ENCODE data around the gene TWIST2.

DNA sequence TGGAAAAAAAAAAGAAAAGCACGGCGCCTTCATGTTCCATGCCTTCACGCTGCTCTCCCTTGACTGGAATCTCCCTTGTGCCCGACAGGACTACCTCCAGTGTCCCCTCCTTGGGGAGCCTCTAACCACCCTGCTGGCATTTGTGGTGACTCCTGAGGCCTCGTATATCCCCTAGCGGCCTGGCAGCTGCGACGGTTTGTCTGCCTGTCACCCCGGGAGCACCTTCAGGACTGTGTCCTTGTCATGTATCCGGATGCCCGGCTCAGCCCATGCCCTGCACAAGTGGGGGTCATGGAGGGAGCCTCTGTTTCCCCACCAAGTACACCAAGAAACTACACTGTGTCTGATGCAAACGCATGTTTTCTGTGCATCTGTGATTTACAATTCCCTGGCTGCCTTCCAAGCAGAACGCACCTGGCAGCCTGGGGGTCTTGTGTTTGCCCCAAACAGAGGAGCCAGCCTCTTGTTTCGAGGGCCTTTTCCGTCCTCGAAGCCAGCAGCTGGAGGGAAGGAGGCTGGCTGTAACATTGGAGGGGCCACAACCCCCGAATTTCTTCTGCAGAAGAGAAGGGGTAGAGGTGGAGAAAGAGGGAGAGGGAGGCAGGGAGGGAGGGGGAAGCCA is 18.9 kb downstream of the TWIST2 start:
- TF ChIP-seq POLR2AphosphoS5 (IDR thresholded peaks at IDR 0.05; ENCODE audit: low read depth, low read length) (no peak), TAF1 (IDR thresholded peaks at IDR 0.05; ENCODE audit: borderline replicate concordance, insufficient read depth, low read length) (no peak), SIN3A (IDR thresholded peaks at IDR 0.05; ENCODE audit: borderline replicate concordance, insufficient read depth, low read length) (no peak)
- TF ChIP-seq, protein P1, sequence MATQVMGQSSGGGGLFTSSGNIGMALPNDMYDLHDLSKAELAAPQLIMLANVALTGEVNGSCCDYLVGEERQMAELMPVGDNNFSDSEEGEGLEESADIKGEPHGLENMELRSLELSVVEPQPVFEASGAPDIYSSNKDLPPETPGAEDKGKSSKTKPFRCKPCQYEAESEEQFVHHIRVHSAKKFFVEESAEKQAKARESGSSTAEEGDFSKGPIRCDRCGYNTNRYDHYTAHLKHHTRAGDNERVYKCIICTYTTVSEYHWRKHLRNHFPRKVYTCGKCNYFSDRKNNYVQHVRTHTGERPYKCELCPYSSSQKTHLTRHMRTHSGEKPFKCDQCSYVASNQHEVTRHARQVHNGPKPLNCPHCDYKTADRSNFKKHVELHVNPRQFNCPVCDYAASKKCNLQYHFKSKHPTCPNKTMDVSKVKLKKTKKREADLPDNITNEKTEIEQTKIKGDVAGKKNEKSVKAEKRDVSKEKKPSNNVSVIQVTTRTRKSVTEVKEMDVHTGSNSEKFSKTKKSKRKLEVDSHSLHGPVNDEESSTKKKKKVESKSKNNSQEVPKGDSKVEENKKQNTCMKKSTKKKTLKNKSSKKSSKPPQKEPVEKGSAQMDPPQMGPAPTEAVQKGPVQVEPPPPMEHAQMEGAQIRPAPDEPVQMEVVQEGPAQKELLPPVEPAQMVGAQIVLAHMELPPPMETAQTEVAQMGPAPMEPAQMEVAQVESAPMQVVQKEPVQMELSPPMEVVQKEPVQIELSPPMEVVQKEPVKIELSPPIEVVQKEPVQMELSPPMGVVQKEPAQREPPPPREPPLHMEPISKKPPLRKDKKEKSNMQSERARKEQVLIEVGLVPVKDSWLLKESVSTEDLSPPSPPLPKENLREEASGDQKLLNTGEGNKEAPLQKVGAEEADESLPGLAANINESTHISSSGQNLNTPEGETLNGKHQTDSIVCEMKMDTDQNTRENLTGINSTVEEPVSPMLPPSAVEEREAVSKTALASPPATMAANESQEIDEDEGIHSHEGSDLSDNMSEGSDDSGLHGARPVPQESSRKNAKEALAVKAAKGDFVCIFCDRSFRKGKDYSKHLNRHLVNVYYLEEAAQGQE (IDR thresholded peaks at IDR 0.05; ENCODE audit: insufficient read depth in 1 of 2, low read depth in 2 of 2, low read length in 2 of 2): no peak
